Fibroblast of skin of abdomen (primary cell): Measurements from ENCODE around the gene AHDC1.
A peak's percentile ranks its signal among the peaks of the same experiment; 100 is the strongest.

ENCODE experiments used
- DNase-seq: peaks from one replicate; pipeline ENCODE4 v3.0.0-alpha.2; 2013

The AHDC1 gene

DNA sequence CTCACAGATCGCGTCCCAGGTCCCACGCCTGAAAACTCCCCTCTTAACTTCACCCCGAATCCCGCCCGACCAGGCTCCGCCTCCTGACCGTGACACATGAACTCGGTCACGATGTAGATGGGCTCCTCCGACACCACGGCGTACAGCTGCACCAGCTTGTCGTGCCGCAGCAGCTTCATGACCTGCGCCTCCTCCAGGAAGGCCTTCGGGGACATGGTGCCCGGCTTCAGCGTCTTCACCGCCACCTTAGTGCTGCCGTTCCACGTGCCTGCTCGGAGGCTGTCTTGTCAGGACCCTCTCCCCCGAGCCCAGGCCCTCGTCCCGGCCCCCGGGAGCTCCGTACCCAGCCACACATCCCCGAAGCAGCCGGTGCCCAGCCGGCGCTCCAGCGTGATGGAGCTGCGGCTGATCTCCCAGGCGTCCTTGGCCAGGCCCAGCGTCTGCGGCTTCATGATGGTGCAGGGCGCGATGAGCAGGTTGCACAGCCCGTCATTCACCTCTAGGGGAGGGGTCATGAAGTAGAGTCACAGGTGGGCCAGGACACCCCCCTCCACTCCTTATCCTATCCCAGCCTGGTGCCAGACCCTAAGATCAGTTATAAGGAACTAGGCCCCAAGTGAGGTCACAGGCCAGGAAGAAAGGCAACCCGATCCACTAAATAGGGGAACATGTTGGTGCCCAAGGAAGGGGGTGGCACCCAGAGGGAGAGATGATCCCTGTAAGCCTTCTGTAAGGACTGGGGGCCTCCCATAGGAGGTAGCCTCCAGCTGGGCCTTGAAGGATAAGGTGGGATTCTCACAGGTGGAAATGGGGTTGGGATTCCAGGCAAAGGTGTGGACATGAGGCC, 11.6 kb upstream of the AHDC1 start:
- DNase-seq, result no peak

DNA sequence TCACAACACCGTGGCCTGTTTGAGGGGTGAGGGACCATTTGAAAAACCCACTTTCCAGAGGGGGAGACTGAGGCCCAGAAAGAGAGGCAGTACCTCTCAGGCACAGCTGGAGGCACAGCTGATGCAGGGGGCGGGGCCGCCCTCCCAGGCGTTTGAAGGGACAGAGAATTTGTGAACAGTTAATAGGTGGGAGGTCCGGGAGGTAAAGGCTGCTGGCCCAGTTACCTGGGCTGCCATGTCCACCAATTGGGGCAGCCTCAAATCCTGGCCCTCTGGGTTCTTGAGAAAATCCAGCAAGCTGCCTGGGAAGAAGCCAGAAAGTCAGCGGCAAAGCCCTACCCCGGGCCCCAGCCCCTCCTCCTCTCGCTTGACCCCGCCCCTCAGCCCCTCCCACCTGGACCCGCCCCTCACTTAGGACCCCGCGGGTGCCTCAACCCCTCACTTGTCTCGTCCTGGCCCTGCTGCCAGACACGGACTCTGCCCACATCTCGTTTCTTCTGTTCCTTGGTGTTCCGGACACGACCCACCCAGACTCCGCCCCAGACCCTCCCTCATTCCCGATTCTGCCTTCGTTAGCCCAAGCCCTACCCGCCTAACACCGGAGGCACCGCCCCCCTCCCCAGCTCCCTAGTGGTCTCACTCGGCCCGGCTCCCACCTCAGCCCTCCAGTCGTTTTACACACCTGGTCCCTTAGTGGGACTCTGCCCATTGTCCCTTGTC, 10.8 kb upstream of the AHDC1 start:
- DNase-seq, result no peak

- no peak for DNase-seq
These were observed 10.2 kb upstream of the AHDC1 start for GRCh38 chr1:27614043-27614624.

GRCh38 chr1:27612718-27613117, 8.8 kb upstream of the AHDC1 start:
- no peak for DNase-seq

DNA sequence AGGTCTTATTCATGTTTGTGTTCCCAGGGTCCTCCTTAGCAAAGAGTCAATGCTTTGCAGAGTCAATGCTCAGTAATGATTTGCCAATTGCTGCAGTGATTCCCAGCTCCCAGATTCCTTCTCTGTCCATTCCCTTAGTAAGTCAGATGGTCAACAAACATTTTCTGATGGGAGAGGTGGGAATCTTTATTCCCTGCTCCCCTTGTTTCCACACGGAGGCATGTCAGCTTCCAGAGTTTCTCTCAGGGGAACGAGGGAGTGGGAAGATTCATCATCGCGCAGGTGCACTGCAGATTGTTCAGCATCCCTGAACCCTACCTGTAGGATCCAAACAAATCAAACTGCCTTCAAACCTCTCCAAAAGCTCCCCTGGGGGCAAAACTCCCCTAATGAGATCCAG, 7.5 kb upstream of the AHDC1 start:
- DNase-seq, result no peak

DNA sequence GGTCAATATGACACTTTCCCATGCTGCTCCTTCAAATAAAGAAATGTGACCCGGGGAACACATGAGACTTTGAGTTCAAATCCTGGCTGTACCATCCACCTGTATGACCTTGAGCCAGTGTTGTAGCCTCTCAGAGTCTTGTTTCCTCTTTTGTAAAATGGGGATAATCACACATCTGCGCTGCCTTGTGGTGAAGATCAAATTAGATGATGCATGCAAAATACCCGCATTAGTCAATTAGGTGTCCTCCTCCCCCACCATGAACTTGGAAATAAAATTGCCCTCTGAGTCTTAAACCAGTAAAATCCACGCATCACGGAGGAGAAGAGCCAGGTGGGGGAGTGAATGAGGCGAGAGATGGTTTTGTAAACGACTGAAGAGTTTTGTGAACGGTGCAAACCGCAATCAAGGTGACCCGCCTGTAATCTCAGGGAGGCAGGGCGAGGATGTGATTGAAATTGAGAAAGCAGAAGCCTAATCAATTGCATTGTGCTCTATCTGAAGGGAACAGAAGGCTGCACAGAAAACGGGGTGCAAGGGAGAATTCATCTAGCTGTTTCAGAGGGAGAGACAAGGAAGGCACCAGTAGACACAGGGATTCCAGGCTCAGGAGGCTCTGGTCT, 5.8 kb upstream of the AHDC1 start:
- no peak for DNase-seq

DNA sequence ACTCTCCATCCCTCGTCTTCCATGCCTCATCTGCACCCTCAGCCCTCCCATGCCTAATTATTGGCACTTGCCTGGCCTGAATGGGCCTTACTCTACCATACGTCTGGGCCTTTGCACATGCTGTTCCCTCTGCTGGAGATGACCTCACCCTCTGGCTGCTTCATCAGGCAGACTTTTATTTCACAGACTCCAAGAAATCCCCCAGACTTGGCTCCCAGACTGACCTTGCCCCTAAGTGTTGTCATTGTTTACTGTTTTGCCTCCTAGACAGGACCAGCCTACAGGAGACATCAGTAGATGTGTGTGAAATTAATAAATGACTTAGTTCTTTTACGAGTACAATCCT, 5.2 kb upstream of the AHDC1 start:
- no peak for DNase-seq

- DNase-seq, result peak; percentile 52
These were observed 3.4 kb upstream of the AHDC1 start for GRCh38 chr1:27607239-27607804.

DNA sequence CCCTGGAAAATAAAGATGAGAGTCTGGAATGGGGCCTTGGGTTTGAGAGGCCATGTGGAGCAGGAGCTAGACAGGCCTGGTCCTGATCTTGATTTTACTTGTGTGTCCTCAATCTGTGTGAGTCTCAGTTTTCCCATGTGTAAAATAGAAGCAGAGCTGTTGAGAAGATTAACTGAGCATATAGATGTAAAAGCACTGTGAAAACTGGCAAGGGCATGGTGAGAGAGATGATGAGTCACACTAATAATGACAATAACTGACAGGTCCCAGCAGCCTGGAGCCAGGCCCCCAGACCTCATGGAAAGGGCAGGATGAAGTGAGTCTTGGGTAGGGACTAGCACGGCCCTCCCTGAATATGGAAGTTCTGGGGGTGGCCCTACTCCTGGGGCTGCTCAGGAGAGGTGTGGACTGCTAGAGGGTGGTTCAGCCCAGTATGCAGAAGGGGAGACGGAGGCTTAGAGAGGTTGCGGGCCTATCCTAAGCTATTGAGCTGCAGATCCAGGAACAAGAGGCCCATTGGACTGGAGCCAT, 2.8 kb upstream of the AHDC1 start:
- DNase-seq, result peak; percentile 46

GRCh38 chr1:27605796-27606707, 2.1 kb upstream of the AHDC1 start:
- peak; percentile 67 for DNase-seq

- no peak for DNase-seq
These were observed 1.4 kb upstream of the AHDC1 start for GRCh38 chr1:27605300-27605766.

- no peak for DNase-seq
These were observed 795 bp upstream of the AHDC1 start for GRCh38 chr1:27604579-27605299.

- DNase-seq, result no peak
These were observed 649 bp downstream of the AHDC1 start for GRCh38 chr1:27603309-27603680.

- DNase-seq, result peak; percentile 40
These were observed 1.3 kb downstream of the AHDC1 start for GRCh38 chr1:27602462-27603308.

GRCh38 chr1:27601771-27602461, 2.0 kb downstream of the AHDC1 start:
- DNase-seq, result no peak

GRCh38 chr1:27601321-27601770, 2.6 kb downstream of the AHDC1 start:
- DNase-seq, result no peak

DNA sequence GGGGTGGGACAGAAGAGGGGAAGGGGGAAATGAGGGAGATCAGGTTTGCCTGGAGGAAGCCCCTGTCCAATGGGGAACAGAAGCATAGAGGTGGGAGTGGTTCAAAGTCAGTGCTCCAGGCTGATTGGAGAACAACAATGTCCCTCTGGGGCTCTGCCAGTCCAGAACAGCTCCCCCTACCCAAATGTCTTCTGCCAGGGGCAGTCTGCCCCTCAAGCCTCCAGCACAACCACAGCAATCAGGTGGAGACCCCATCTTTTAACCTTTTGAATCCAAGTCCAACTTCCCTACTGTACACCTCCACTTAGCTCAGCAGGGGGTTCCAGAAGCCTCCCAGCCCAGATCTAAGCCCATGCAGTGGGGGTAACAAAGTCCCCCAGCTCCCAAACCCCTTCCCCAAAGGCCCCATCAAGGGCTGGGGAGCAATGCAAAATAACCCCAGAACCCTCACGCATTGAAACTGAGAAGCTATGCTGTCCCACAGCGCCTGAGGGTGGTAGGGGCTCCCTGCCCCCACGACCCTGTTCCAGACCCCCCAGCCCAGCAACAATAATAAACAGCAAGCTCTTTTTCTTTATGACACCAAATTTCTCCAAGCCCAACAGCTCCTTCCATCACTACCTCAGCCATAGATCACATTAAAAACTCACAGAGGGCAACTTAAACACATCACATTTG, 3.3 kb downstream of the AHDC1 start:
- peak; percentile 41 for DNase-seq
